GM18511 (cell line): ENCODE data around the gene CERS1.

Source experiments
- ATAC-seq: cut with Tn5 transposase; IDR thresholded peaks from one replicate; pipeline ENCODE4 v1.9.1; 2021; ENCODE audit warnings: mild to moderate bottlenecking, moderate library complexity; ENCODE audit not compliant: unreplicated experiment

CERS1 gene

GRCh38 chr19:18841400-18841799 lies 54.6 kb downstream of the CERS1 start:
- ATAC-seq = no peak

- ATAC-seq = no peak
Observed at GRCh38 chr19:18840288-18841267, 55.4 kb downstream of the CERS1 start.

GRCh38 chr19:18839465-18840287 lies 56.3 kb downstream of the CERS1 start:
- no peak for ATAC-seq

- no peak for ATAC-seq
Observed at GRCh38 chr19:18834644-18834984, 61.3 kb downstream of the CERS1 start.

GRCh38 chr19:18833849-18834643 lies 61.9 kb downstream of the CERS1 start:
- ATAC-seq = no peak

- no peak for ATAC-seq
Observed at GRCh38 chr19:18833141-18833476, 62.8 kb downstream of the CERS1 start.

- peak; percentile 48 for ATAC-seq
Observed at GRCh38 chr19:18832306-18833140, 63.4 kb downstream of the CERS1 start.

GRCh38 chr19:18831524-18832305 lies 64.2 kb downstream of the CERS1 start, which contains the start of gene UPF1:
Gene UPF1 (plus strand): TSS chr19:18831959. CDS start chr19:18832210, 251 bp downstream.
- peak; percentile 70 for ATAC-seq

GRCh38 chr19:18830488-18830887 lies 65.5 kb downstream of the CERS1 start:
- no peak for ATAC-seq

- ATAC-seq = no peak
Observed at GRCh38 chr19:18828786-18829185, 67.2 kb downstream of the CERS1 start.
